ENCODE data around the gene ADARB2.

Gene ADARB2

GRCh38 chr10:1489801-1490200 lies 247.5 kb downstream of the ADARB2 start:
- no peak overlapping the region for H3K4me3 ChIP-seq (ENCODE audit: control insufficient read depth, low read depth, low read length)
- TF ChIP-seq CTCF (IDR thresholded peaks at IDR 0.05; ENCODE audit: control insufficient read depth, insufficient read depth, low read depth, low read length, missing control alignments) = no peak
- DNase-seq (ENCODE audit: low read depth) = no peak

GRCh38 chr10:1488970-1489548 lies 248.3 kb downstream of the ADARB2 start:
- no peak for TF ChIP-seq CTCF (IDR thresholded peaks at IDR 0.05; ENCODE audit: control insufficient read depth, insufficient read depth, low read depth, low read length, missing control alignments)
- DNase-seq (ENCODE audit: low read depth) = no peak
- H3K4me3 ChIP-seq (ENCODE audit: control insufficient read depth, low read depth, low read length) = no peak overlapping the region

GRCh38 chr10:1486841-1487687 lies 250.3 kb downstream of the ADARB2 start:
- TF ChIP-seq CTCF (IDR thresholded peaks at IDR 0.05; ENCODE audit: control insufficient read depth, insufficient read depth, low read depth, low read length, missing control alignments) = no peak
- no peak overlapping the region for H3K4me3 ChIP-seq (ENCODE audit: control insufficient read depth, low read depth, low read length)

GRCh38 chr10:1485357-1485756 lies 252.0 kb downstream of the ADARB2 start:
- DNase-seq (ENCODE audit: low read depth) = no peak
- no peak for TF ChIP-seq CTCF (IDR thresholded peaks at IDR 0.05; ENCODE audit: control insufficient read depth, insufficient read depth, low read depth, low read length, missing control alignments)
- no peak overlapping the region for H3K4me3 ChIP-seq (ENCODE audit: control insufficient read depth, low read depth, low read length)

More at GRCh38 chr10:1486841-1487687, 250.3 kb downstream of the ADARB2 start:
- DNase-seq (ENCODE audit: low read depth) = no peak

- no peak for DNase-seq (ENCODE audit: low read depth)
- H3K4me3 ChIP-seq (ENCODE audit: control insufficient read depth, low read depth, low read length) = no peak overlapping the region
- no peak for TF ChIP-seq CTCF (IDR thresholded peaks at IDR 0.05; ENCODE audit: control insufficient read depth, insufficient read depth, low read depth, low read length, missing control alignments)
Measured at GRCh38 chr10:1483826-1484225, 253.5 kb downstream of the ADARB2 start.

GRCh38 chr10:1483246-1483645 lies 254.1 kb downstream of the ADARB2 start:
- H3K4me3 ChIP-seq (ENCODE audit: control insufficient read depth, low read depth, low read length) = no peak overlapping the region
- TF ChIP-seq CTCF (IDR thresholded peaks at IDR 0.05; ENCODE audit: control insufficient read depth, insufficient read depth, low read depth, low read length, missing control alignments) = no peak
- DNase-seq (ENCODE audit: low read depth) = no peak

All from AG09309 (cell line).